GM18507 (cell line): Measurements from ENCODE around the gene CDX1.

Source experiments
- DNase-seq: peaks from one replicate; pipeline ENCODE4 v3.0.0; 2011; ENCODE audit warnings: low read depth; ENCODE audit not compliant: insufficient read length; ENCODE audit errors: extremely low spot score
- FAIRE-seq: peaks from 2 replicates; lab custom pipeline; 2011; peaks lifted over from hg19 to GRCh38; lab: Jason Lieb, UNC

The CDX1 gene

GRCh38 chr5:150195736-150196485, 29.3 kb downstream of the CDX1 start:
- FAIRE-seq (no peak), DNase-seq (no peak)

- no peak for FAIRE-seq
Measured at GRCh38 chr5:150196514-150196913, 29.9 kb downstream of the CDX1 start.

GRCh38 chr5:150196986-150197385, 30.4 kb downstream of the CDX1 start:
- FAIRE-seq (no peak), DNase-seq (no peak)

More at GRCh38 chr5:150196514-150196913, 29.9 kb downstream of the CDX1 start:
- DNase-seq: no peak

- no peak for DNase-seq
- no peak for FAIRE-seq
Measured at GRCh38 chr5:150197476-150197875, 30.9 kb downstream of the CDX1 start.

GRCh38 chr5:150202501-150202900, 35.9 kb downstream of the CDX1 start:
- no peak for DNase-seq
- no peak for FAIRE-seq

GRCh38 chr5:150203832-150204589, 37.4 kb downstream of the CDX1 start:
- FAIRE-seq: no peak
- DNase-seq: no peak

- FAIRE-seq: no peak
- no peak for DNase-seq
Measured at GRCh38 chr5:150204590-150204960, 38.0 kb downstream of the CDX1 start.

GRCh38 chr5:150206098-150206778, 39.7 kb downstream of the CDX1 start:
- FAIRE-seq (no peak), DNase-seq (no peak)

GRCh38 chr5:150206779-150207115, 40.2 kb downstream of the CDX1 start:
- no peak for FAIRE-seq
- DNase-seq: no peak

- DNase-seq (no peak), FAIRE-seq (no peak)
Measured at GRCh38 chr5:150208187-150209098, 41.9 kb downstream of the CDX1 start.

GRCh38 chr5:150209099-150209635, 42.6 kb downstream of the CDX1 start:
- FAIRE-seq: no peak

GRCh38 chr5:150210644-150211043, 44.1 kb downstream of the CDX1 start:
- DNase-seq (no peak), FAIRE-seq (no peak)

More at GRCh38 chr5:150209099-150209635, 42.6 kb downstream of the CDX1 start:
- DNase-seq: no peak

- no peak for DNase-seq
- FAIRE-seq: no peak
Measured at GRCh38 chr5:150211156-150212030, 44.8 kb downstream of the CDX1 start.

GRCh38 chr5:150213530-150213929, 47.0 kb downstream of the CDX1 start:
- DNase-seq: no peak
- no peak for FAIRE-seq

GRCh38 chr5:150214289-150214688, 47.7 kb downstream of the CDX1 start:
- DNase-seq (no peak), FAIRE-seq (no peak)

GRCh38 chr5:150215979-150216944, 49.7 kb downstream of the CDX1 start:
- DNase-seq: no peak

GRCh38 chr5:150217038-150217437, 50.5 kb downstream of the CDX1 start:
- FAIRE-seq: no peak
- DNase-seq: no peak

More at GRCh38 chr5:150215979-150216944, 49.7 kb downstream of the CDX1 start:
- no peak for FAIRE-seq
